Psoas muscle (tissue), 8 donors: ENCODE results near the gene TMEM222. TPM values are rescaled to one million over a fixed set of nuclear protein-coding genes. Genes with fewer than 3 reads are reported as not detected.

Source experiments
- ATAC-seq, 4 donors: fragments of 200-7000 bp; cut with Tn5 transposase; one replicate each; pipeline ENCODE4 v1.9.1; 2020; ENCODE audit warnings: moderate library complexity in 3 of 4, mild to moderate bottlenecking in 2 of 4
- DNase-seq, 2 donors: peaks; one replicate each; pipeline ENCODE4 v3.0.0-alpha.2; 2020
- H3K27ac ChIP-seq: fragments of 200-600 bp; one replicate; pipeline ENCODE4 v1.8.0; 2022
- H3K27me3 ChIP-seq, 3 donors: fragments of 200-600 bp in 1 of 3; one replicate each; pipeline versions ENCODE4 v1.6.1 to v1.8.0; 2013 to 2022; ENCODE audit warnings: low read length in 2 of 3, mild to moderate bottlenecking in 2 of 3, moderate library complexity in 1 of 3; ENCODE audit not compliant: insufficient read depth in 3 of 3
- H3K36me3 ChIP-seq, 2 donors: fragments of 200-600 bp in 1 of 2; one replicate each; pipeline versions ENCODE4 v1.6.1 to v1.8.0; 2013 to 2022; ENCODE audit warnings: low read depth in 1 of 2, mild to moderate bottlenecking in 1 of 2, moderate library complexity in 1 of 2; ENCODE audit not compliant: insufficient read depth in 1 of 2
- H3K4me1 ChIP-seq: fragments of 200-600 bp; one replicate; pipeline ENCODE4 v1.8.0; 2022
- H3K4me3 ChIP-seq: fragments of 200-600 bp; one replicate; pipeline ENCODE4 v1.8.0; 2022; ENCODE audit warnings: mild to moderate bottlenecking
- H3K9me3 ChIP-seq: fragments of 200-600 bp; one replicate; pipeline ENCODE4 v1.8.0; 2022
- WGBS, 3 donors: extraction: QIAGEN DNeasy Blood & Tissue Kit; methylation state at CpG; one replicate each; pipeline versions ENCODE4 v1.1.6 to v1.1.7; 2013; 5-methylcytosine and 5-hydroxymethylcytosine counted together
- intact Hi-C, 2 donors: fragments of 100-400 bp; cut with DNase I; formaldehyde crosslinking; loops; one replicate each; pipeline versions ENCODE4 v1.11.0 to v1.14.2; 2022
- polyA plus RNA-seq, 3 donors: library from polyadenylated mRNA; stranded (reverse); fragments of 200-250 nt; gene quantifications; one replicate each; pipeline ENCODE4 v1.2.3, GENCODE V29; 2013
- total RNA-seq, 4 donors: library from RNA; stranded (reverse); fragmentation: NEBNext Ultra II Directional in 2 of 4; extraction: Animal tissue kit (Norgen Biotek cat#: 25700) in 2 of 4; gene quantifications; one replicate each; pipeline versions ENCODE4 v1.2.1 to v1.2.4, GENCODE V29; 2021 to 2023
- TF ChIP-seq, protein P1 (sequence below): fragments of 200-600 bp; IDR thresholded peaks from one replicate; pipeline ENCODE4 v1.8.0; 2022; ENCODE audit warnings: antibody characterized with exemption
- donor health status: healthy with polysubstance abuse.
- donor health status: DM: no; HTN: no; CAD: no; lungs with moderate emphysema.
- donor health status: Bipolar disorder and iron deficiency.
- donor health status: healthy.
- donor health status: DM: yes; HTN: yes; CAD: no.
- donor health status: DM: no; HTN: no; CAD: no.
- donor health status: DM: no; HTN: no; CAD: no.
- donor health status: DM: yes; HTN: yes; CAD: no.

Gene TMEM222
- total and polyA plus RNA-seq, 7 donors = 20.7 to 50.2 (median 30.8) TPM

DNA sequence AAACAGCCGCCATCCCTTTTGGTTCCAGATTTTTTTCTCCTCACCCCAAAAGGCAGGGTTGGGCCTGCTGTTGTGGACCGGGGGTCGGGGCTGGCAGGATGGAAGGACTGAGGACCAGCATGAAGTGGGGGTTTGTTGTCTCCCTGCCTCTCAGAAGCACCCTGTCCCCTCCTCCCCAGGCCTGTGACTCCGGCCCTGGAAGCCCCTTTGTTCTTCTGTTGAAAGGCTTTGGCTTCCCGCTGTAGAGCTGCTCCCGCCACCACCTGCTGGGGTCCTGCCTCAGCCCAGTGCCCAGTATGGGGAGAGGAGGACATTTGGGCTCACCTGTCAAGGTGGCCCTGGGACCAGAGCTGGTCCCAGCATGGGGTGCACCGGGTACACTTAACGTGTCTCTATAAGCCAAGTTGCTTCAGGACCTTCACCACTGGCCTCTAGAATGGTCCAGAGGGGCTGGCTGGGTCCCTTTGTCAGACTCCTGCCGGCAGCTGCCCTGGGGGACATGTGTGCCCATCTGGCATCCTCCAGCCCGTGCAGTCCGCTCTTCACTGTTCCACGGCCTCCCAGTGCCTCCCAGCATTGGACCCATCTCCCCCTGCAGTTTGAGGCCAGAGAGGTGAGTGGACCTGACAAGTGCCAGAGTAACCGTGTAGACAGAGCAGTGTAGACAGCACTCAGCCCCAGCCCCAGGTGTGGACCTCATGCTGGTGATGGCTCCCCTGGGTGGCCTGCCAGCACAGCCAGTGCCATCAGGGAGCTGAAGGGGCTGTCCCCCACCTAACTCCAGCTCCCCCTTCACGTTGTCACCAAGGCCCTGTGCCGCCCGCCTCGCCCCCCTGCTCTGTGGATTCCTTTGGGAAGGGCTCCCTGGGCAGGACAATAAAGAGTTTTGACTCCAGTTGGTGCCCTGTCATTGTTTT is 13.8 kb downstream of the TMEM222 start:
- Histone ChIP-seq H3K4me3 (no peak overlapping the region), H3K36me3 (peaks cover 6 to 64% of the 10 kb centered on the region in 2 donors), H3K27me3 (no peaks in the 10 kb centered on the region), H3K27ac (no peak overlapping the region), H3K9me3 (no peaks in the 10 kb centered on the region), H3K4me1 (no peaks in the 10 kb centered on the region)
- no peak for DNase-seq
- WGBS, 3 donors = 85 to 89% (median 89%) methylated on average over 16 to 17 of the region's 17 CpGs
- TF ChIP-seq, protein P1, sequence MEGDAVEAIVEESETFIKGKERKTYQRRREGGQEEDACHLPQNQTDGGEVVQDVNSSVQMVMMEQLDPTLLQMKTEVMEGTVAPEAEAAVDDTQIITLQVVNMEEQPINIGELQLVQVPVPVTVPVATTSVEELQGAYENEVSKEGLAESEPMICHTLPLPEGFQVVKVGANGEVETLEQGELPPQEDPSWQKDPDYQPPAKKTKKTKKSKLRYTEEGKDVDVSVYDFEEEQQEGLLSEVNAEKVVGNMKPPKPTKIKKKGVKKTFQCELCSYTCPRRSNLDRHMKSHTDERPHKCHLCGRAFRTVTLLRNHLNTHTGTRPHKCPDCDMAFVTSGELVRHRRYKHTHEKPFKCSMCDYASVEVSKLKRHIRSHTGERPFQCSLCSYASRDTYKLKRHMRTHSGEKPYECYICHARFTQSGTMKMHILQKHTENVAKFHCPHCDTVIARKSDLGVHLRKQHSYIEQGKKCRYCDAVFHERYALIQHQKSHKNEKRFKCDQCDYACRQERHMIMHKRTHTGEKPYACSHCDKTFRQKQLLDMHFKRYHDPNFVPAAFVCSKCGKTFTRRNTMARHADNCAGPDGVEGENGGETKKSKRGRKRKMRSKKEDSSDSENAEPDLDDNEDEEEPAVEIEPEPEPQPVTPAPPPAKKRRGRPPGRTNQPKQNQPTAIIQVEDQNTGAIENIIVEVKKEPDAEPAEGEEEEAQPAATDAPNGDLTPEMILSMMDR = no peak
- no peak for ATAC-seq
- intact Hi-C loops = no loop called here

DNA sequence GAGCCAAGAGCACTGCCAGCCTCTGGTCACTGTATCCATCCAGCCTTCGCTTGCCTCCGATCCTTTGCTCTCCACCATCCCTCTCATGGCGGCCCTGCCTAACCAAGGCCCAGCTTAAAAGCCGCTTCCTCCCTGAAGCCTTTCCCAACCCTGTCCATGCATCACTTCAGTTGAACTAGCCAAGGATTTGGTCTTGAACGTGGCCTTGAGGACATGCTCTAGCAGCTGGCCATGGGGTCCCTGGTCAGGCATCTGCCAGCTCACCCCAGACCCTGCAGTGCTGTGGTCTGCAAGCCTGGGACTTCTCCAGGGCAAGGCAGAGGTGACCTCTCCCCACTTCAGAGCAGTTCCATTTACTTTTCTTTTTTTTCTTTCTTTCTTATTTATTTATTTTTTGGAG is 14.8 kb downstream of the TMEM222 start:
- H3K27me3 ChIP-seq = no peaks in the 10 kb centered on the region
- H3K4me3 ChIP-seq = no peak overlapping the region
- H3K4me1 ChIP-seq = no peaks in the 10 kb centered on the region
- H3K27ac ChIP-seq = no peak overlapping the region
- DNase-seq (no peak), ATAC-seq (no peak)
- TF ChIP-seq, protein P1 = no peak
- no peaks in the 10 kb centered on the region for H3K9me3 ChIP-seq
- WGBS, 3 donors = 87 to 92% (median 89%) methylated on average over 5 of the region's 5 CpGs
- peaks cover 6 to 54% of the 10 kb centered on the region in 2 donors for H3K36me3 ChIP-seq
- intact Hi-C loops = no loop called here

GRCh38 chr1:27338751-27339150 is 16.8 kb downstream of the TMEM222 start:
- Histone ChIP-seq H3K36me3 (peaks cover 6 to 36% of the 10 kb centered on the region in 2 donors), H3K9me3 (no peaks in the 10 kb centered on the region), H3K4me1 (no peaks in the 10 kb centered on the region), H3K27me3 (no peaks in the 10 kb centered on the region), H3K4me3 (no peak overlapping the region), H3K27ac (no peak overlapping the region)
- 90 to 92% (median 92%) methylated on average over 6 of the region's 6 CpGs for WGBS, 3 donors
- DNase-seq (no peak), ATAC-seq (no peak)
- intact Hi-C loops = no loop called here
- TF ChIP-seq, protein P1 = no peak

- Histone ChIP-seq H3K4me3 (no peak overlapping the region), H3K27me3 (no peaks in the 10 kb centered on the region), H3K36me3 (peaks cover 6 to 31% of the 10 kb centered on the region in 2 donors), H3K9me3 (no peaks in the 10 kb centered on the region), H3K4me1 (no peaks in the 10 kb centered on the region), H3K27ac (no peak overlapping the region)
- ATAC-seq (no peak), DNase-seq (no peak)
- intact Hi-C loops = no loop called here
- TF ChIP-seq, protein P1 = no peak
- 62 to 65% (median 63%) methylated on average over 5 of the region's 5 CpGs for WGBS, 3 donors
These were observed 17.2 kb downstream of the TMEM222 start for GRCh38 chr1:27339213-27339612.
